Neural crest cell (in vitro differentiated cells): ENCODE results near the gene NT5E. TPM values are rescaled to one million over a fixed set of nuclear protein-coding genes. Genes with fewer than 3 reads are reported as not detected.

Source experiments
- DNase-seq: peaks from one replicate; pipeline ENCODE4 v3.0.0; 2021; ENCODE audit warnings: low read depth, mixed read lengths, low spot score
- H3K27ac Mint-ChIP-seq: one replicate; pipeline ENCODE4 v1.8.0; 2021; ENCODE audit warnings: mild to moderate bottlenecking, mixed read lengths; ENCODE audit not compliant: unreplicated experiment
- H3K27me3 Mint-ChIP-seq: 2 replicates; pipeline ENCODE4 v1.8.0; 2021; ENCODE audit warnings: low read depth, mild to moderate bottlenecking, mixed read lengths
- H3K36me3 Mint-ChIP-seq: 2 replicates; pipeline ENCODE4 v1.8.0; 2021; ENCODE audit warnings: low read depth, mild to moderate bottlenecking, mixed read lengths
- H3K4me1 Mint-ChIP-seq: 2 replicates; pipeline ENCODE4 v1.8.0; 2021; ENCODE audit warnings: mixed read lengths
- H3K4me3 Mint-ChIP-seq: one replicate; pipeline ENCODE4 v1.8.0; 2021; ENCODE audit warnings: mild to moderate bottlenecking, mixed read lengths
- H3K9me3 Mint-ChIP-seq: 2 replicates; pipeline ENCODE4 v1.8.0; 2021; ENCODE audit warnings: mixed read lengths
- CTCF ChIP-seq: fragments of 200-600 bp; sonication (generic); conservative IDR thresholded peaks from 2 replicates; pipeline ENCODE4 v1.5.0; 2021; ENCODE audit warnings: antibody characterized with exemption, mild to moderate bottlenecking
- total RNA-seq: library from RNA; stranded (reverse); gene quantifications from 2 replicates; pipeline ENCODE4 v1.2.1, GENCODE V29; 2021

Gene NT5E
- total RNA-seq, 1 donor from 2014 or later: 0.28 TPM

GRCh38 chr6:85459224-85459901 is 9.5 kb downstream of the NT5E start:
- Mint-ChIP-seq H3K27ac (no peak overlapping the region), H3K4me3 (no peak overlapping the region), H3K9me3 (no peaks in the 10 kb centered on the region), H3K36me3 (no peaks in the 10 kb centered on the region), H3K4me1 (peaks cover 7% of the 10 kb centered on the region), H3K27me3 (peaks cover 43% of the 10 kb centered on the region)
- TF ChIP-seq CTCF: no peak
- DNase-seq: no peak

GRCh38 chr6:85460154-85460920 is 10.5 kb downstream of the NT5E start:
- no peaks in the 10 kb centered on the region for H3K36me3 Mint-ChIP-seq
- no peak overlapping the region for H3K4me3 Mint-ChIP-seq
- H3K27me3 Mint-ChIP-seq: peaks cover 33% of the 10 kb centered on the region
- H3K4me1 Mint-ChIP-seq: peaks cover 7% of the 10 kb centered on the region
- no peak for DNase-seq
- TF ChIP-seq CTCF: no peak
- no peak overlapping the region for H3K27ac Mint-ChIP-seq
- no peaks in the 10 kb centered on the region for H3K9me3 Mint-ChIP-seq

GRCh38 chr6:85460921-85461797 is 11.3 kb downstream of the NT5E start:
- Mint-ChIP-seq H3K4me3 (no peak overlapping the region), H3K9me3 (no peaks in the 10 kb centered on the region), H3K36me3 (no peaks in the 10 kb centered on the region), H3K4me1 (peaks cover 7% of the 10 kb centered on the region), H3K27ac (no peak overlapping the region), H3K27me3 (peaks cover 26% of the 10 kb centered on the region)
- TF ChIP-seq CTCF: no peak
- DNase-seq: no peak

- no peak for DNase-seq
Measured at GRCh38 chr6:85461798-85462170, 11.9 kb downstream of the NT5E start.

More at GRCh38 chr6:85461798-85462170, 11.9 kb downstream of the NT5E start:
- Mint-ChIP-seq H3K4me3 (no peak overlapping the region), H3K27me3 (peaks cover 20% of the 10 kb centered on the region), H3K36me3 (no peaks in the 10 kb centered on the region), H3K9me3 (no peaks in the 10 kb centered on the region), H3K27ac (no peak overlapping the region), H3K4me1 (peaks cover 7% of the 10 kb centered on the region)
- TF ChIP-seq CTCF: no peak
